Thymus (tissue), 11 donors: ENCODE results near the gene SOS1. TPM values are rescaled to one million over a fixed set of nuclear protein-coding genes. Genes with fewer than 3 reads are reported as not detected.

ENCODE experiments used
- DNase-seq, 9 donors: peaks; one replicate each; pipeline ENCODE4 v3.0.0-alpha.2; 2013; ENCODE audit warnings: low spot score in 9 of 9, low read depth in 6 of 9, missing footprints in 1 of 9
- H3K27ac ChIP-seq, 2 donors: one replicate each; pipeline ENCODE4 v1.5.1; 2013; ENCODE audit warnings: control low read depth in 1 of 2, low read depth in 1 of 2, low read length in 1 of 2, mild to moderate bottlenecking in 1 of 2, moderate library complexity in 1 of 2
- H3K27me3 ChIP-seq, 2 donors: one replicate each; pipeline ENCODE4 v1.5.1; 2013; ENCODE audit warnings: low read length in 1 of 2; ENCODE audit not compliant: control insufficient read depth in 2 of 2, insufficient read depth in 1 of 2
- H3K36me3 ChIP-seq, 2 donors: one replicate each; pipeline ENCODE4 v1.5.1; 2013; ENCODE audit warnings: low read length in 1 of 2, mild to moderate bottlenecking in 1 of 2, moderate library complexity in 1 of 2; ENCODE audit not compliant: control insufficient read depth in 2 of 2, insufficient read depth in 2 of 2
- H3K4me1 ChIP-seq, 2 donors: one replicate each; pipeline ENCODE4 v1.5.1; 2013; ENCODE audit warnings: low read length in 2 of 2; ENCODE audit not compliant: control insufficient read depth in 2 of 2, insufficient read depth in 2 of 2
- H3K4me3 ChIP-seq, 2 donors: one replicate each; pipeline ENCODE4 v1.5.1; 2013; ENCODE audit warnings: low read length in 2 of 2, control low read depth in 1 of 2, mild to moderate bottlenecking in 1 of 2
- H3K9me3 ChIP-seq, 2 donors: one replicate each; pipeline ENCODE4 v1.5.1; 2013; ENCODE audit warnings: low read length in 1 of 2, mild to moderate bottlenecking in 1 of 2; ENCODE audit not compliant: control insufficient read depth in 2 of 2, insufficient read depth in 1 of 2
- WGBS: extraction: QIAGEN DNeasy Blood & Tissue Kit; methylation state at CpG from one replicate; pipeline ENCODE4 v1.1.7; 2013; 5-methylcytosine and 5-hydroxymethylcytosine counted together
- polyA plus RNA-seq: library from polyadenylated mRNA; stranded (reverse); fragments of 200-250 nt; gene quantifications from one replicate; pipeline ENCODE4 v1.2.3, GENCODE V29; 2013
- total RNA-seq: library from RNA; stranded (reverse); fragments of 120-200 nt; gene quantifications from one replicate; pipeline ENCODE4 v1.2.4, GENCODE V29; 2013
- donor health status: healthy.

SOS1 gene
- total and polyA plus RNA-seq, 2 donors: 10.4 to 12.5 TPM

DNA sequence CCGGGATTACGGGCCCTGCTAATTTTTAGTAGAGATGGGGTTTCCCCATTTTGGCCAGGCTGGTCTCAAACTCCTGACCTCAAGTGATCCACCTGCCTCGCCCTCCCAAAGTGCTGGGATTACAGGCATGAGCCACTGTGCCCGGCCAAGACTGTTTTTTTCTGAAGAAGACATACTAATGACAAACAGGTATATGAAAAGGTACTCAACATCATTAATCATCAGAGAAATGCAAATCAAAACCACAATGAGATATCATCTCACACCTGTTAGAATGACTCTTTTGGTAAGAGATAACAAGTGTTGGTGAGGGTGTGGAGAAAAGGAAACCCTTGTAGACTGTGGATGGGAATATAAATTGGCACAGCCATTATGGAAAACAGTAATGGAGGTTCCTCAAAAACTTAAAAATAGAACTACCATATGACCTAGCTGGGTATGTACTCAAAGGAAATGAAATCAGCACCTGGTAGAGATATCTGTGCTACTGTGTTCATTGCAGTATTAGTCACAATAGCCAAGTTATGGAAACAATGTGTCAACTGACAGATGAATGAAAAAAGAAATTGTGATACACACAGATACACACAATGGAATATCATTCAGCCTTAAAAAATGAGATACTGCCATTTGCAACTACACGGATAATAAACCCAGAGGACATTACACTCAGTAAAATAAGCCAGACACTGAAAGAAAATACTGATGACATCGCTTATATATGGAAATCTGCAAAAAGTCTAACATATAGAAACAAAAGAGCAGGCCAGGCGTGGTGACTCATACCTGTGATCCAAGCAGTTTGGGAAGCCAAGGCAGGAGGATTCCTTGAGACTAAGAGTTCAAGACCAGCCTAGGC lies 20.8 kb downstream of the SOS1 start:
- Histone ChIP-seq H3K9me3 (no peaks in the 10 kb centered on the region), H3K4me1 (peaks cover 0 to 9% of the 10 kb centered on the region in 2 donors), H3K4me3 (no peak overlapping the region), H3K27ac (no peak overlapping the region), H3K27me3 (no peaks in the 10 kb centered on the region), H3K36me3 (no peaks in the 10 kb centered on the region)
- WGBS: 97% methylated on average over 7 of the region's 7 CpGs
- no peak for DNase-seq

DNA sequence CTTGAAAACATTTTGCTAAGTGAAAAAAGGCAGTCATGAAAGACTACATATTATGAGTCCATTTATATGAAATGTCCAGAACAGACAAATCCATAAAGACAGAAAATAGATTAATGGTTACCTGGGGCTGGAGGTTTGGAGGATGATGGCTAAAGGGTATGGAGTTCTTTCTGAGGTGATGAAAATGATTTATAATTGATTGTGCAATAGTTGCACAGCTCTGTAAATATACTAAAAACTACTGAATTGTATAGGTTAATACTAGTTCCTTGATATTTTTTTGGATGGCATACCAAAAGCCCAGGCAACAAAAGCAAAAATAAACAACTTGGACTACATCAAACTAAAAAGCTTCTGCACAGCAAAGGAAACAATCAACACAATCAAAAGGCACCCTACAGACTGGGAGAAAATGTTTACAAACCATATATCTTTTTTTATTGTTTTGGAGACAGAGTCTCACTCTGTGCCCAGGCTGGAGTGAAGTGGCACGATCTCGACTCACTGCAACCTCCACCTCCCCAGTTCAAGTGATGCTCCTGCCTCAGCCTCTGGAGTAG lies 21.5 kb downstream of the SOS1 start:
- Histone ChIP-seq H3K27ac (no peak overlapping the region), H3K27me3 (no peaks in the 10 kb centered on the region), H3K36me3 (no peaks in the 10 kb centered on the region), H3K4me3 (no peak overlapping the region), H3K9me3 (no peaks in the 10 kb centered on the region), H3K4me1 (peaks cover 0 to 10% of the 10 kb centered on the region in 2 donors)
- no peak for DNase-seq
- WGBS: 96% methylated on average over 2 of the region's 2 CpGs

- Histone ChIP-seq H3K4me3 (no peak overlapping the region), H3K4me1 (peaks cover 0 to 8% of the 10 kb centered on the region in 2 donors), H3K27ac (peak overlapping the region in 1 of 2 donors; percentile 62), H3K27me3 (no peaks in the 10 kb centered on the region), H3K36me3 (no peaks in the 10 kb centered on the region), H3K9me3 (no peaks in the 10 kb centered on the region)
- WGBS: 91% methylated on average over 1 of the region's 1 CpG
- DNase-seq: no peak
These were observed 25.2 kb downstream of the SOS1 start for GRCh38 chr2:39095624-39096023.

- WGBS: 16% methylated on average over 1 of the region's 1 CpG
- H3K4me1 ChIP-seq: peaks cover 0 to 4% of the 10 kb centered on the region in 2 donors
- no peak overlapping the region for H3K4me3 ChIP-seq
- no peaks in the 10 kb centered on the region for H3K27me3 ChIP-seq
- no peaks in the 10 kb centered on the region for H3K9me3 ChIP-seq
- peak in 2 of 9 donors; percentile 2 to 47 for DNase-seq
- H3K27ac ChIP-seq: peak overlapping the region; percentile 18 to 62
- H3K36me3 ChIP-seq: no peaks in the 10 kb centered on the region
These were observed 26.0 kb downstream of the SOS1 start for GRCh38 chr2:39094717-39095363.

- WGBS: 91% methylated on average over 3 of the region's 3 CpGs
- Histone ChIP-seq H3K4me3 (no peak overlapping the region), H3K27me3 (no peaks in the 10 kb centered on the region), H3K9me3 (no peaks in the 10 kb centered on the region), H3K27ac (no peak overlapping the region), H3K4me1 (peaks cover 0 to 4% of the 10 kb centered on the region in 2 donors), H3K36me3 (no peaks in the 10 kb centered on the region)
- DNase-seq: no peak
These were observed 27.5 kb downstream of the SOS1 start for GRCh38 chr2:39093218-39093898.

GRCh38 chr2:39091543-39091942 lies 29.3 kb downstream of the SOS1 start:
- no peak for DNase-seq
- no peaks in the 10 kb centered on the region for H3K9me3 ChIP-seq
- H3K27me3 ChIP-seq: no peaks in the 10 kb centered on the region
- H3K36me3 ChIP-seq: no peaks in the 10 kb centered on the region
- peaks cover 0 to 4% of the 10 kb centered on the region in 2 donors for H3K4me1 ChIP-seq
- WGBS: 93% methylated on average over 4 of the region's 4 CpGs
- no peak overlapping the region for H3K4me3 ChIP-seq
- H3K27ac ChIP-seq: no peak overlapping the region

- WGBS: over 99% methylated on average over 3 of the region's 3 CpGs
- no peaks in the 10 kb centered on the region for H3K36me3 ChIP-seq
- no peak for DNase-seq
- H3K9me3 ChIP-seq: no peaks in the 10 kb centered on the region
- H3K27me3 ChIP-seq: no peaks in the 10 kb centered on the region
- no peak overlapping the region for H3K27ac ChIP-seq
- H3K4me3 ChIP-seq: no peak overlapping the region
- H3K4me1 ChIP-seq: peaks cover 0 to 4% of the 10 kb centered on the region in 2 donors
These were observed 29.8 kb downstream of the SOS1 start for GRCh38 chr2:39091063-39091462.

DNA sequence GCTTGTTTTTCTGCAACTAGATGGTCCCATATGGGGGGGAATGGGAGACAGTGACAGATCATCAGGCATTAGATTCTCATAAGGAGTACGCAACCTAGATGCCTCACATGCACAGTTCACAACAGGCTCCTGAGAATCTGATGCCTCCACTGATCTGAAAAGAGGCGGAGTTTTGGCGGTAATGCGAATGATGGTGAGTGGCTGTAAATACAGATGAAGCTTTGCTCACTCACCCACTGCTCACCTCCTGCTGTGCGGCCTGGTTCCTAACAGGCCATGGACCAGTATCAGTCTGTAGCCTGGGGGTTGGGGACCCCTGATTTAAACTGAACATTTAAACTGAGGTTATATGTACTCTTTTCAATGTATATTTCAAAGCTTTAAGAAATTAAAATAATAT lies 40.7 kb downstream of the SOS1 start:
- no peak overlapping the region for H3K27ac ChIP-seq
- WGBS: 98% methylated on average over 5 of the region's 5 CpGs
- H3K9me3 ChIP-seq: peaks cover 0 to 2% of the 10 kb centered on the region in 2 donors
- H3K4me3 ChIP-seq: no peak overlapping the region
- no peaks in the 10 kb centered on the region for H3K27me3 ChIP-seq
- DNase-seq: no peak
- H3K36me3 ChIP-seq: no peaks in the 10 kb centered on the region
- no peaks in the 10 kb centered on the region for H3K4me1 ChIP-seq
